OCI-LY3 (cell line): ENCODE measurements around the gene PARD3B.

Experiments
- H2AFZ ChIP-seq: fragments of 200-600, 300-600 bp; shearing (Covaris generic); 2 replicates; pipeline ENCODE4 v1.6.0; 2014; ENCODE audit warnings: antibody characterized with exemption, low read depth, low read length
- H3K27ac ChIP-seq: fragments of 200-600, 300-600 bp; sonication (generic); 2 replicates; pipeline ENCODE4 v1.5.1; 2014; ENCODE audit warnings: mild to moderate bottlenecking, low read length, moderate library complexity, mixed read lengths
- H3K27me3 ChIP-seq: fragments of 200-600, 300-600 bp; sonication (generic); 2 replicates; pipeline ENCODE4 v1.6.1; 2014; ENCODE audit warnings: low read depth, low read length, mixed read lengths
- H3K36me3 ChIP-seq: fragments of 200-600, 300-600 bp; sonication (generic); replicated peaks from 2 replicates; pipeline ENCODE3; 2014; ENCODE audit warnings: low read depth, low read length, mixed read lengths
- H3K4me1 ChIP-seq: fragments of 300-600, 200-600 bp; sonication (generic); 2 replicates; pipeline ENCODE4 v1.6.1; 2014; ENCODE audit warnings: low read length, mixed read lengths
- H3K4me2 ChIP-seq: fragments of 200-600, 300-600 bp; sonication (generic); 2 replicates; pipeline ENCODE4 v1.6.1; 2014; ENCODE audit warnings: low read length, mixed read lengths
- H3K4me3 ChIP-seq: fragments of 300-600, 200-600 bp; sonication (generic); 2 replicates; pipeline ENCODE4 v1.5.1; 2014; ENCODE audit warnings: antibody characterized with exemption, mild to moderate bottlenecking, low read length, moderate library complexity
- H3K79me2 ChIP-seq: fragments of 300-600, 200-600 bp; shearing (Covaris generic); 2 replicates; pipeline ENCODE4 v1.6.1; 2014; ENCODE audit warnings: mild to moderate bottlenecking, low read length, mixed read lengths
- H3K9ac ChIP-seq: fragments of 300-600, 200-600 bp; shearing (Covaris generic); 2 replicates; pipeline ENCODE4 v1.6.0; 2014; ENCODE audit warnings: mild to moderate bottlenecking, low read length, moderate library complexity
- H3K9me3 ChIP-seq: fragments of 200-600, 300-600 bp; shearing (Covaris generic); 2 replicates; pipeline ENCODE4 v1.6.1; 2014; ENCODE audit warnings: low read length, mixed read lengths; ENCODE audit not compliant: insufficient read depth
- H4K20me1 ChIP-seq: fragments of 200-600, 300-600 bp; sonication (generic); 2 replicates; pipeline ENCODE4 v1.6.1; 2016; ENCODE audit warnings: low read length, mixed read lengths; ENCODE audit not compliant: insufficient read depth
- EZH2phosphoT487 ChIP-seq: fragments of 200-600 bp; shearing (Covaris generic); IDR thresholded peaks from 2 replicates; pipeline ENCODE4 v1.6.1; 2018; ENCODE audit warnings: antibody characterized with exemption, mixed run types, low read depth
- TF ChIP-seq, protein P1 (sequence below): fragments of 200-600, 300-600 bp; sonication (generic); IDR thresholded peaks from 2 replicates; pipeline ENCODE4 v1.5.1; 2014; ENCODE audit warnings: antibody characterized with exemption, low read length, low read depth

The PARD3B gene

DNA sequence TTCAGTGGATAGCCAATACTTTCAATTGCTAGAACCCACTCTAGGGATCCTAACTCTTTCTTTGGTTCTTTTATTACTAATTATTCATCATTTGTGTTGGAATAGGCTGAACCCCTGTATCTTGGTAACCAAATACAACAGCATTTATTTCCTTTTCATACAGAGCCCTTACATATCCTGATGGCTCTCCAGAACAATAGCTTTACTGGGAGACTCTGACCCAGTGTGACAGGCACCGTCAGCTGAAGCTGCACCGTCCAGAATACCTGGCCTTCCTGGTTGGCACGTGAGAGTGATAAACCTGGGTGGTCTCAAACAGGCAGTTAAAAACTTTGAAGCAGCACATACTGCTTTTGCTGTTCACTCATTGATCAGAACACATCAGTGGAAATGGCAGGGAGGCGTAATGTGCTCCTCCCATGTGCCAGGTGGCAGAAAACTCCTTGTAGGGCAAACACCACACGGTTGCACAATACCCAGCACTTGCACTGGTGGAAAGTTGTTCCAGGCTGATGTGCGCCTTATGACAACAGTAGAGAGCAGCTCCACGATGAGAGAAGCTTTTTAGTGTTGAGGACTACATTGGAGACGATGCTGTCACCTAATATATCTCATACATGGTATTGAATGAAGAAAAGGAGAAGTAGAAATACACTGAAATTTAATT lies 456.2 kb downstream of the PARD3B start:
- TF ChIP-seq, protein P1, sequence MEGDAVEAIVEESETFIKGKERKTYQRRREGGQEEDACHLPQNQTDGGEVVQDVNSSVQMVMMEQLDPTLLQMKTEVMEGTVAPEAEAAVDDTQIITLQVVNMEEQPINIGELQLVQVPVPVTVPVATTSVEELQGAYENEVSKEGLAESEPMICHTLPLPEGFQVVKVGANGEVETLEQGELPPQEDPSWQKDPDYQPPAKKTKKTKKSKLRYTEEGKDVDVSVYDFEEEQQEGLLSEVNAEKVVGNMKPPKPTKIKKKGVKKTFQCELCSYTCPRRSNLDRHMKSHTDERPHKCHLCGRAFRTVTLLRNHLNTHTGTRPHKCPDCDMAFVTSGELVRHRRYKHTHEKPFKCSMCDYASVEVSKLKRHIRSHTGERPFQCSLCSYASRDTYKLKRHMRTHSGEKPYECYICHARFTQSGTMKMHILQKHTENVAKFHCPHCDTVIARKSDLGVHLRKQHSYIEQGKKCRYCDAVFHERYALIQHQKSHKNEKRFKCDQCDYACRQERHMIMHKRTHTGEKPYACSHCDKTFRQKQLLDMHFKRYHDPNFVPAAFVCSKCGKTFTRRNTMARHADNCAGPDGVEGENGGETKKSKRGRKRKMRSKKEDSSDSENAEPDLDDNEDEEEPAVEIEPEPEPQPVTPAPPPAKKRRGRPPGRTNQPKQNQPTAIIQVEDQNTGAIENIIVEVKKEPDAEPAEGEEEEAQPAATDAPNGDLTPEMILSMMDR, result no peak
- Histone ChIP-seq H3K4me2 (no peak overlapping the region), H4K20me1 (no peaks in the 10 kb centered on the region)

DNA sequence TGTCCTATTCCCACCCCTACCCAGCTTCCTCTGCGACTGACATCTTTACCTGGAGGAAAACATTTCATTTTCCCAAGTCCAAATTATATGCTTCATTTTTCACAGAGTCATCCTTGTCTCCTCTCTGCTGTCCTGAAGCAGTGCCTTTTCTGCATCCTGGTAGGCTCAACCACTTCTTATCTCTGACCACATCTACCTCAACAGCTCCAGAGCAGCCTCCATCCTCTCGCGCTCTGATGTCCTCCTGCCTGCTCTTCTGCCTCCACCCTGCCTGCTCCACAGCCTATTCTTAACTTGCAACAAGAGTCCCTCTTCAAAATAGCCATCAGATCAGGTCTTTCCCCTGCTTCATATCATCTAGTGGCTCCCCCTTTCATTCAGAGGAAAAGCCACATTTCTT lies 457.1 kb downstream of the PARD3B start:
- Histone ChIP-seq H3K4me1 (no peaks in the 10 kb centered on the region), H3K79me2 (no peaks in the 10 kb centered on the region), H4K20me1 (no peaks in the 10 kb centered on the region), H2AFZ (no peak overlapping the region), H3K36me3 (no peaks in the 10 kb centered on the region), H3K4me3 (no peak overlapping the region), H3K27me3 (no peaks in the 10 kb centered on the region), H3K9me3 (no peaks in the 10 kb centered on the region), H3K9ac (no peak overlapping the region), H3K27ac (no peak overlapping the region), H3K4me2 (no peak overlapping the region)
- TF ChIP-seq EZH2phosphoT487, result no peak
- TF ChIP-seq, protein P1, result no peak

More for the DNA sequence above, 456.2 kb downstream of the PARD3B start:
- Histone ChIP-seq H3K9ac (no peak overlapping the region), H3K79me2 (no peaks in the 10 kb centered on the region), H3K36me3 (no peaks in the 10 kb centered on the region), H3K4me1 (no peaks in the 10 kb centered on the region), H3K4me3 (no peak overlapping the region), H2AFZ (no peak overlapping the region), H3K9me3 (no peaks in the 10 kb centered on the region), H3K27me3 (no peaks in the 10 kb centered on the region), H3K27ac (no peak overlapping the region)

DNA sequence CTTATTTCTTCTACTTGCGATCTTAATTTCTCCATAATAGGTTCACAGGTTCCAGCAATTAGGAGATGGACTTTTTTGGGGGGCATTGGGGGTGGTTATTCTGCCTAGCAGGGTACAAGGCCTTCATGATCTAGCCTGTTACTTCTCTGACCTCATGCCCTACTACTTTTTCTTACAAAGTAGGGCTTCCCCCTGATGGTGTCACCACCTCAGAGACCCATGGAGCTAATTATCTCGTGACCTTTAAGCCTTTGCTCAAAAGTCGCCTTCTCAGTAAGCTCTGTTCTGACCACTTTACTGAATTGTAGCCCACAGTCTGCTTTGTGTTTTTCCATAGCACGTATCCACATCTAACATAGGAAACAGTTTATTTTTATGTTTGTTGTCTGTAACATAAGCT lies 458.0 kb downstream of the PARD3B start:
- TF ChIP-seq EZH2phosphoT487, result no peak
- TF ChIP-seq, protein P1, result no peak
- no peak overlapping the region for H3K4me3 ChIP-seq
- no peak overlapping the region for H3K4me2 ChIP-seq
- no peak overlapping the region for H3K27ac ChIP-seq
- no peaks in the 10 kb centered on the region for H3K79me2 ChIP-seq
- no peak overlapping the region for H3K9ac ChIP-seq
- H3K27me3 ChIP-seq, result no peaks in the 10 kb centered on the region
- H3K4me1 ChIP-seq, result no peaks in the 10 kb centered on the region
- H3K9me3 ChIP-seq, result no peaks in the 10 kb centered on the region
- H4K20me1 ChIP-seq, result no peaks in the 10 kb centered on the region
- no peaks in the 10 kb centered on the region for H3K36me3 ChIP-seq
- no peak overlapping the region for H2AFZ ChIP-seq

DNA sequence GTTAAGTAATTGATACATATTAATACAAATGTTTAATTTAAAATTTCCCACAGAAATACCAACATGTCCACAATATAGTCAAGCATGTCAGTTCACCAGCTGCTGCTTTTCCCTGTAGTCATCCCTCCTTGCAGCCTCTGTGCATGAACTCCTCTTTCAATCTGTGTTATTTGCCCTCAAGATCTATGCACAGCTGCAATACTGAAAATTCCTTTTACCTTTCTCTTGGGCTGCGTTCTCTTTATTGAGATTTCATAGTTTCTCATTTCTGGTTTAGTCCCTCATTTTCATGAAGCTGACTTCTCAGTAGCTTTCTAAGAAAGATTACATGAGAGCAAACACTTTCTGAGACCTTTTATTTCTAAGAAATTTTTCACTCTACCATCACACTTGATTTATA lies 464.9 kb downstream of the PARD3B start:
- H3K4me3 ChIP-seq, result no peak overlapping the region
- no peaks in the 10 kb centered on the region for H3K79me2 ChIP-seq
- no peak overlapping the region for H3K9ac ChIP-seq
- H3K27ac ChIP-seq, result no peak overlapping the region
- H4K20me1 ChIP-seq, result no peaks in the 10 kb centered on the region
- no peak overlapping the region for H2AFZ ChIP-seq
- H3K9me3 ChIP-seq, result no peaks in the 10 kb centered on the region
- no peaks in the 10 kb centered on the region for H3K4me1 ChIP-seq
- H3K36me3 ChIP-seq, result no peaks in the 10 kb centered on the region
- no peak for TF ChIP-seq EZH2phosphoT487
- H3K4me2 ChIP-seq, result no peak overlapping the region
- 0 out of 2 replicates have a peak, but pooled peaks cover 2% of the 10 kb centered on the region for H3K27me3 ChIP-seq
